IPS-11a (cell line): ENCODE data around the gene EIF2AK2.
A peak's percentile ranks its signal among the peaks of the same experiment; 100 is the strongest.
"Not testable (repeated sequence)": the region's sequence is repeated elsewhere in the genome, so short reads cannot be mapped to it uniquely, and the experiment has no call there.

Source experiments
- H3K4me3 ChIP-seq: one replicate; pipeline ENCODE4 v1.5.1; 2013; ENCODE audit warnings: low read depth, low read length, control low read depth

The EIF2AK2 gene

GRCh38 chr2:37156857-37157714 is at the start of gene EIF2AK2:
Gene EIF2AK2, minus strand, starts transcription at chr2:37156980. Its CDS starts 9,174 bp downstream, at chr2:37147806.
- H3K4me3 ChIP-seq, result peak within 1 kb of the TSS; percentile 60

GRCh38 chr2:37205689-37206341 is 49.0 kb upstream of the EIF2AK2 start:
- H3K4me3 ChIP-seq, result no peak overlapping the region

- not testable (repeated sequence) for H3K4me3 ChIP-seq
These were observed 48.4 kb upstream of the EIF2AK2 start for GRCh38 chr2:37205071-37205661.

GRCh38 chr2:37203708-37204107 is 46.9 kb upstream of the EIF2AK2 start:
- H3K4me3 ChIP-seq, result no peak overlapping the region

GRCh38 chr2:37201766-37202165 is 45.0 kb upstream of the EIF2AK2 start:
- no peak overlapping the region for H3K4me3 ChIP-seq

- H3K4me3 ChIP-seq, result no peak overlapping the region
These were observed 44.4 kb upstream of the EIF2AK2 start for GRCh38 chr2:37201208-37201607.

- H3K4me3 ChIP-seq, result no peak overlapping the region
These were observed 41.9 kb upstream of the EIF2AK2 start for GRCh38 chr2:37198681-37199065.

GRCh38 chr2:37196320-37197195 is 39.8 kb upstream of the EIF2AK2 start, which contains the start of gene CEBPZOS:
Gene CEBPZOS, plus strand, starts transcription at chr2:37196496. Its CDS starts 3,209 bp downstream, at chr2:37199705.
- H3K4me3 ChIP-seq, result peak within 1 kb of the TSS; percentile 84

- H3K4me3 ChIP-seq, result peak overlapping the region; percentile 84
These were observed 39.1 kb upstream of the EIF2AK2 start for GRCh38 chr2:37195862-37196319.

GRCh38 chr2:37192551-37192950 is 35.8 kb upstream of the EIF2AK2 start:
- no peak overlapping the region for H3K4me3 ChIP-seq

GRCh38 chr2:37191747-37192146 is 35.0 kb upstream of the EIF2AK2 start:
- no peak overlapping the region for H3K4me3 ChIP-seq

- no peak overlapping the region for H3K4me3 ChIP-seq
These were observed 34.5 kb upstream of the EIF2AK2 start for GRCh38 chr2:37191253-37191652.

GRCh38 chr2:37190290-37190689 is 33.5 kb upstream of the EIF2AK2 start:
- H3K4me3 ChIP-seq, result no peak overlapping the region

- no peak overlapping the region for H3K4me3 ChIP-seq
These were observed 32.8 kb upstream of the EIF2AK2 start for GRCh38 chr2:37189452-37190153.

GRCh38 chr2:37188570-37188969 is 31.8 kb upstream of the EIF2AK2 start, which contains the start of gene SULT6B1:
Gene SULT6B1, minus strand, starts transcription at chr2:37188670. Its CDS starts 30 bp downstream, at chr2:37188640.
- no peak within 1 kb of the TSS for H3K4me3 ChIP-seq

- H3K4me3 ChIP-seq, result no peak overlapping the region
These were observed 25.2 kb upstream of the EIF2AK2 start for GRCh38 chr2:37181726-37182684.

- H3K4me3 ChIP-seq, result no peak overlapping the region
These were observed 23.9 kb upstream of the EIF2AK2 start for GRCh38 chr2:37180640-37181039.

- H3K4me3 ChIP-seq, result no peak overlapping the region
These were observed 23.3 kb upstream of the EIF2AK2 start for GRCh38 chr2:37180006-37180639.
